Heart left ventricle (tissue), 13 donors: ENCODE results near the gene HMX2.

ENCODE experiments used
- POLR2A ChIP-seq, 2 donors: fragments of 450-650 bp; IDR thresholded peaks; one replicate each; pipeline ENCODE4 v1.6.1; 2017; ENCODE audit warnings: antibody characterized with exemption in 2 of 2, mild to moderate bottlenecking in 2 of 2, moderate library complexity in 2 of 2
- TF ChIP-seq, protein P1 (sequence below), 12 donors: fragments of 200-600 bp; sonication (generic) in 4 of 12; IDR thresholded peaks; one replicate each; pipeline versions ENCODE4 v1.5.0 to v1.8.0; 2018 to 2022; ENCODE audit warnings: antibody characterized with exemption in 12 of 12, mild to moderate bottlenecking in 5 of 12
- donor health status: ischemic (EF 13 %, LVEDD 7.1; RV severe dilation, severe dysfunction).
- donor health status: DM: no; HTN: yes; CAD: no.
- donor health status: DM: no; HTN: no; CAD: no.
- donor health status: ischemic (EF 25% LVEDD 6.9; RV normal size, moderate dysfunction).
- donor health status: ischemic (EF 25% LVEDD 5.7; RV mildly dilated, moderate dysfunction).
- donor health status: ischemic (EF 35%, LVEDD 5.7; RV mildly dilated, moderate dysfunction).
- donor health status: nonischemic (EF 11% LVEDD 7.7; RV severe dilation, severe dysfunction).
- donor health status: DM: yes; HTN: yes; CAD: no.
- donor health status: PGD.
- donor health status: ischemic (EF 29% LVEDD 5.4; RV normal size, mild dysfunction).
- donor health status: nonischemic (EF 23%, LVEDD 6.1; RV moderate dilation, normal function).

DNA sequence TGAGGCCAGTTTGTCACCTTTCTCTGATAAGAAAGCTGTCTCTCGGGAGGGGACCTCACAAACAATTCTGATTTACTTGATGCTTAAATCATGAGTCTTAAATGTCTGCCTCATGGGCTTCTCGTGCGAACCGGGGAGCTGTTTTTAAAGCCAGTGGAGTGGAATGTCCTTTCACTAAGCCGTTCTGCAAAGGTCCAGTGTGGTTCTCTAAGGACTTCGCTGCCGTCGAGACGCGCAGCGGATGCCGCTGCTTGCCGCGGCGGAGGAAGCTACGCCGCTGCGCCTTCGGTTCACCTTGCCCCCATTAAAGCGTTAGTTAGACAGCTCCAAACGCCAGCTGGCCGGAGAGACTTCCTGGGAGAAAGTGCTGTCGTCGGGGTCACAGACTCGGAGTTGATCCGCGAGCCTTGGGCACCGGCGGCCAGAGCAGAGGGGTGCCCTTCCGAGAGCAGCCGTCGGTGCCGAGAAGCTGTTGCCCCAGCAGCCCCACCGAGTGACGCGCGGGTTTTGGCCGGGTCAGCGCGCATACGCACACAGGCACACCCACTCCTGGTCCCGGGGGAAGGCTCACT, 13.5 kb upstream of the HMX2 start:
- TF ChIP-seq, protein P1, sequence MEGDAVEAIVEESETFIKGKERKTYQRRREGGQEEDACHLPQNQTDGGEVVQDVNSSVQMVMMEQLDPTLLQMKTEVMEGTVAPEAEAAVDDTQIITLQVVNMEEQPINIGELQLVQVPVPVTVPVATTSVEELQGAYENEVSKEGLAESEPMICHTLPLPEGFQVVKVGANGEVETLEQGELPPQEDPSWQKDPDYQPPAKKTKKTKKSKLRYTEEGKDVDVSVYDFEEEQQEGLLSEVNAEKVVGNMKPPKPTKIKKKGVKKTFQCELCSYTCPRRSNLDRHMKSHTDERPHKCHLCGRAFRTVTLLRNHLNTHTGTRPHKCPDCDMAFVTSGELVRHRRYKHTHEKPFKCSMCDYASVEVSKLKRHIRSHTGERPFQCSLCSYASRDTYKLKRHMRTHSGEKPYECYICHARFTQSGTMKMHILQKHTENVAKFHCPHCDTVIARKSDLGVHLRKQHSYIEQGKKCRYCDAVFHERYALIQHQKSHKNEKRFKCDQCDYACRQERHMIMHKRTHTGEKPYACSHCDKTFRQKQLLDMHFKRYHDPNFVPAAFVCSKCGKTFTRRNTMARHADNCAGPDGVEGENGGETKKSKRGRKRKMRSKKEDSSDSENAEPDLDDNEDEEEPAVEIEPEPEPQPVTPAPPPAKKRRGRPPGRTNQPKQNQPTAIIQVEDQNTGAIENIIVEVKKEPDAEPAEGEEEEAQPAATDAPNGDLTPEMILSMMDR (IDR thresholded peaks at IDR 0.05): no peak
- TF ChIP-seq POLR2A (IDR thresholded peaks at IDR 0.05): no peak
